Measurements from ENCODE around the gene CCN6.
"Not testable (repeated sequence)": the region's sequence is repeated elsewhere in the genome, so short reads cannot be mapped to it uniquely, and the experiment has no call there.

The CCN6 gene

DNA sequence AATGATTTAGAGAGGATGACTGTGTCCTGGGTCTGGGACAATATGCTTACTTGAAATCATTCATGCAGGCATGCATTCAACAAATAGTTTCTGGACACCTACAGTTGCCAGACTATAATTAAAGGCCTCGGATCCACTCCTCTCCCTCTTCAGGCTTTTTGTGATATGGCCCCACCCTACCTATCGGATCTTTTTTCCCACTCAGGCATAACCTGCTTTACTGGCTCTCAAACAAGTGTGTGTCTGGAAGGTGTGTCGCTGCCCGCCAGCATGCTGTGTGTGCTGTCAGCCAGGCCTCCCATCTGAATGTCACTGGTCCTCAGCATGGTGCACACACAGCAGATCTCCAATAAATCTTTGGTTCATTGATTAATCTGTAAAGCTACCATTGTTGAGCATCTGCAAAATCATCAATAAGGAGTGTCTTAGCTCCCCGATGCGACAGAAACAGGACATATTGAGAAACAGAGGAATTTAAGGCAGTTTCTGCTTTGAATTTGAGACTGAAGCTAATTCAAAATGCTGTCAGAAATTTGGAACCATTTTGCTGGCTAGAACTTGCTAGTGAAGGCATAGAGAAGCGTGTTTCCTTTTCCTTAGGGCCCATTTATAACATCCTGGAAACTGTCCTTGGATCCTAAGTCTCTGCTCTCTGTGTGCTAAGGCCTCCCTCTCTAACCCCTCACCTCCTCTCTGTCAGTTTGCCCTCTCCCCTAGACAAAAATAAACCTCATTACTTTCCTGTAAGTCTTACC lies 23.5 kb upstream of the CCN6 start:
- DNase-seq = no peak

DNA sequence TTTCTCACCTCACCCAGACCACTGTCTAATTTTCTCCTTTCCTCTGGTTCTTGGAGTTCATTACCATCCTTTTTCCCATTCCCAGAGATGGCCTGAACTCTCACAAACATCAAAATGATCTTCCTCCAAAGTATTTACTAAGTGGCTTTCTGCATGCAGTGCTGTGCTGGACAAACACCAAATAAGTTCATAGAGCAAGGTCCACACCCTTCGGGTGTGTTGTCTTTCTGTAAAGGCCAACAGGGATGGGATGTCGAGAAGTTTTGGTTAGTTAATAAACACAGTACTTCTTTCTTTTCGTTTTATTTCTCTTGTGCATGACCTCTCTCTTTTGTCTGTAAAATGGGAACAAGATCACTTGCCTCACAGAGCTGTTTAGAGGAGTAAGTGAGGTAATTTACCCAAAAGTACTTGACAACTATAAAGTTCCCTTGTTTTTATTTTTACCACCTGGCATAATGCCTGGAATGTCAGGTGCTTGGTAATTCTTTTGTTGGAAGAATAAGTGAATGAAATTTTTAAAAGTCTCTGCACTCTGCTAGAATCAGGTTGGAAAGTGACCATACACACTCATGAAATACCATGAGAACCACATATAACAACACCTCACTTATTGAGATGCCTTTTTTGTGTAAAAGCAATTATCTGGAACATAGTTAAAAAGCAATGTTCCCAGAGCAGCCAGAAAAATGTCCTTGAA lies 22.8 kb upstream of the CCN6 start:
- DNase-seq = no peak

DNA sequence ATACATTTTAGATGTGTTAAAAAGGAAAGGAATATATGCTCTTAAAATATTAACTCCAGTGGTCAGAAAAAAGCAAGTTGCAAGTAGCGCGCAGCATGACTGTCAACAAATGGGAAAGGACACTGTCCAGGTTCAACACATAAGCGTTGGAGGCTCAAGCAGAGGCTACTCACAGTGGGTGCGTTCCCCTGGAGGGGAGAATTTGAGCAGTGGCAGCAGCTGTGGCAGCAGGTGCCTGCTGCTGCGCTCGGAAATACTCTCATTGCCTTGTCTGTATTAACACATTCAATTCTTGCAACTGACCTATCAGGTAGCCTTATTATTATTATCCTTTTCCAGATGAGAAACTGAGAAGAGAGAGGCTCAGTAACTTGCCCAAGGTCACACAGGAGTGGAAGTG lies 21.9 kb upstream of the CCN6 start:
- DNase-seq = no peak

DNA sequence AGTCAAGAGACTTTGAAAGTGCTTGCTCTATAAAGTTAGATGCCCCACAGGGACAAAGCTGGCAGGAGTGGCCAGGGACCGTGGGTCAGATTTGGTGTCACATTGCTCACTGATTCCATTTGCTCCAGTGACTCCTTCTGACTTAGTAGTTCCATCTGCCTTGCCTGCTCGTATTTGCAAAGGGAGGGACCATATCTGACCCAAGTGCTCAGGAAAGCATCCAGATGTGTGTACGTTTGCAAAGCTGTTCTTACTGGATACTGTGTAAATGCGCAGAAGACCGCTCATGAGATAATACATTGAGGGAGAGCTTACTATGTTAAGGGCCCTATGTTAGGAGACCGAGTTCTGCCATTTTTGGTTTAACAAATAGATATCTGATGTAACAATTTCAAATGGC lies 21.2 kb upstream of the CCN6 start:
- no peak for DNase-seq

DNA sequence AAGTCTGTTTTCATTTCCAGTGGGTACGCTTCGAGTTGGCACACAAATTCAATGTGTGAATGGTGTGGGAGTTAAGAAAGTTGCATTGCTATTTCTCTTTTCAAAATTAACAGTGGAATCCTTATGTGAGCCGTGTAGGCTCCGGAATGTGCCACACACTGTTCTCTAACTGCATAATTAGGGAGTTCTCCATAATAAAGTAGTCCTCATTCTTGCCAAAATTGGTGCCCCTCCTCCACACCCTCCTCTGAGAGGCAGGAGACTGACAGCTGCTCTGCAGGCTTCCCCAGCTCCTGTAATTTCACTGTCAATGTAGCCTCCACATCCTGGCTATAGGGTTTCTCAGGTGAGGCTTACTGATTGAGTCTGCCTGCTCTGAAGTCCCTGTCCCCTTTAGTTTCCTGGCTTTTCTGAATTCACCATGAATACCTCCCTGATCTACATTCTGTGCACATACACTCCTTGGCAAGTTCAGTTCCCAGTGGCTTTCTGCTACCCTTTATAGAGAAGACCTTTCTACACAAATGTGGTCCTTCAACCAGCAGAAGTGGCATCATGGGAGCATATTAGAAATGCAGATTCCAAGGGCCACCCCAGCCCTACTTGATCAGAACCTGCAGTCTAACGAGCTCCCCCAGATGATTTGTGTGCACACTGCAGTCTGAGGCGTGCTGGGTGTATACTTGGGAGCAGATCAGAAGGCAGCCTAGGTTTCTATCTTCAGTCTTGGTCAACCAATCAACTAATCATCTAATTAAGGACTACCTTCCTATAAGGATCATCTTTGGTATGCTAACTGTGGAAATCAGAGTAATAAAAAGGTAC lies 19.9 kb upstream of the CCN6 start:
- DNase-seq = no peak

DNA sequence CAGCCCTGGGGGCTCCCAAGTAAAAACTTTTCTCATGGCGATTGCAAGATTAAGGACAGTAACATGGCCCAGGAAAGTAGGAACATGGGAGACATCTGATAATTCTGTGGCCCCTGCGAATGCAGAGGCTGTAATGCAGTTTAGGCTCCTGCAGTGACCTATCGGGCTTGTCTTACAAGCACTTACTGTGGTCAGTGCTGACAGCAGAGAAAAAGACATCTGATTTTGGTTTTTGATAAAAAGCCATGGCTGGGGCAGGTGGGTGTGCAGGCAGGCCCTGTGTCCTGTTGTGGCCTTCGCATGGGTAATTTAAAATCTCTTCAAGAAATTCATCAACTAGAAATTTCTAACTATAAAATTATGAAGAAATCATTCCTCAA lies 19.3 kb upstream of the CCN6 start:
- DNase-seq = no peak

DNA sequence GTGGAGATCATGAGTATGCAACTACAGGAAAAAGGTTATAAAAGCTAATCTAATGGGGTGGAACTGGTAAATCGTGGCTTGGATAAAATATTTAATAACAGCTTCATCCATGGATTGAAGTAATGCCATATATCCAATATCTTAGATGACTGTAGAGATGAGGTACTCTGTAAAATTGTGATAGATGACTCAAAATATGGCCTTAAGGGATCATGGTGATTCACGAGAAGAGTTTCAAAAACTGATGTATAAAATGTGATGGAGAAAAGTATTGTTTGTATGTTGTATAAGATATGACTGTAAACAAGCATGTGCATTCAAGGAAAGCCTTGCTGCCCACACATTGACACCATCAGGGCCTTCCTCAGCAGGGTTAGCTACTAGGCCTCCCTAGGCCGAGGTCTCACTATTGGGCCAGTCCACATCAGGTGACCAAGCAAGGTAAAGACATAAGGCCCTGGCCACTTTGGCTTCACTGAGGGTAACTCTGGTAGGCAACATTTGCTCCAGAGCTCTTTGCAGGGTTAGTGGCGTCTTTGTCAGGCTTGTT lies 17.7 kb upstream of the CCN6 start:
- DNase-seq = no peak

DNA sequence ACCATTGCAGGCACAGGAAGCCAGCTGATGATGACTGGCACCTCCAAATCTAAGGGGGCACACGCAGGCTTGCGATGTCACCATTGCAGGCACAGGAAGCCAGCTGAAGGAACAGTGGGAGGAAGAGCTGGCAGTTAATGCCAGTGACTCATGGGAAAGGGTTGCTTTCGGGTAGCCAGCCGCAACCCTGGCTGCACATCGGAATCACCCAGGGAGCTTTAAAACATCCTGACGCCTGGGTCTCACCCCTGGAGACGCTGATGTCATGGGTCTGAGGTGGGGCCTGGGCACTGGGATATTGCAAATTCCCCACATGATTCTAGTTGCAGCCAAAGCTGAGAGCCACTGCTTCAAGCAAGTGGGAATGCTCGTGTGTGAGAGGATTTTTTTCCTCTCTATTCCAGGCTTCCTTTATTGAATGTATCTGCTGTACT lies 16.1 kb upstream of the CCN6 start:
- no peak for DNase-seq

DNA sequence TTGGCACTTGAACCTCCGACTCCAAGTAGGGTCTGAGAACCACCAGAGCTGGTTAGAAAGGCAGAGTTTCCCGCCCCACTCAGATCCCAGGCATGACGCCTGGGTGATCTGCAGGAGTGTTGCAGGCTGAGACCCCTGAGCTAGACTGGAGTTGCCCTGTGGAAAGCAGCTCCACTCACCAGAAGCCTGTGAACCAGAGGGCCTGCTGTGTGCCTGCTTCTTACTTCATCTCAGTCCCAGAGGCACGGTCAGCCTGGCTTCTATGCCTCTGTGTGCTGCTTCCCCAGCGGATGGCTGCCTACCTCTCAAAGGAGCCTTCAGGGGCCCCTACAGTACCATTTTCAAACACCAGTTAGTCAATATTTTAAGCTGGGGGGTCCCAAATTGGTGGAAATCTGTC lies 15.6 kb upstream of the CCN6 start:
- no peak for DNase-seq

DNA sequence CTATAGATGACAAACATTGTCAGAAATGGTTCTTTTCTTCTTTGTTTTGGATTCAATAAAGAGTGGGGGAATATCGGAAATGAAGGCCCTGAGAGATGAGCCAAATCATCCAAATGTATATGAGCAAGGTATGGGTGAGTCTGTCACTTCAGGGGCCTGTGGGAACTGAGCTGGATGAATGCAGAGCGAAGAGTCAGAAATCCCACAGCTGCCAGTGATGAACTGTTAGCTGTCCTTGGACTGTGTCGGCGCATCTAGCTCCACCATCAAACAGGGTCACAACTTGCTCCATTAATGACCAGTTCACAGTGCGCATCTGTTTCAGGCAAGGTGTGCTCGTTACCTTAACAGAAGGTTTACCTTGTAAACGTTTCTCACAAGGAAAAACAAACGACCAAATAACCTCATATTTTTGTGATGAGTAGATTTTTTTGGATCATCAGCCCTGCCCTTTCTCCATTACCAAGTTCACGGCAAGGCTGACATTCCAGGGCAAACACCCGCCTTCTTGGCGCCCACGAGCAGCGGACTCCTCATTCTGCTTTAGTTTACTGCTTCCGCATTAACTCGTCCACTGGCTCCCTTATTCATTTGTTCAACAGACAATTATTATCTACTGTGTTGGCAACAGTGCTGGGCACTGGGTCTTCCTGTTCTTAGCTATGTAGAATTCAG lies 15.0 kb upstream of the CCN6 start:
- DNase-seq = no peak

DNA sequence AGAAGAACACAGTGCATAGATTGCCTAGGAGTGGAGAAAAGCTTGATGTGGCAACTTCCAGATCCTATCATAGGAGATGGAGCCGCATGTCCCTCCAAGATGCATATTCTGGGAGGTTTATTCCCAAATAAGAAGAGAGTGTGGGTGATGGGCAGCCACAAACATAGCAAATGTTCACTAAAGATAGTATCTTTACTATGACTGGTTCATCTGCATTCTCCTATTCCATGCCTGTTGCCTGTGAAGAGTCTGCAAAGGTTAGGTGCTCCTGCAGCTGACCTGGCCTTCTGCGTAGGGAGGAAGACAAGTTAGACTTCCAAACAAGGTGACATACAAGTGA lies 14.5 kb upstream of the CCN6 start:
- DNase-seq = no peak

DNA sequence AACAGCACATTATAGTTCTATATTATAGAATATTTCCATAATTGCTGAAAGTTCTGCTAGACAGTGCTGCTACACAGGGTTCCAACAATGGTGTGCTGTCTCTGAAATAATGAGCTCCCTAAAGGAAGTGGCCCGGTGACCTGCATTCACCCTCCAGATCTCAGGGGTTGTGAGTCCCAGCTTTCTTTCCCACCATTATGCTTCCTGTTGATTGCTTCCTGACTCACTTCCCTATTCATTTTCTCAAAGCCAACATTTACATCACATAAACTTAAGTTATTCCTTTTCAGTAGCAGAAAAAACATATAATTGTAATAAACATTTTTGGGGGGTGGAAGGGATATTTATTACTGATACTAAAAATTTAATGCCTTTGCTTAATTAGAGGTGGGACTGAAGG lies 12.9 kb upstream of the CCN6 start:
- DNase-seq = no peak

DNA sequence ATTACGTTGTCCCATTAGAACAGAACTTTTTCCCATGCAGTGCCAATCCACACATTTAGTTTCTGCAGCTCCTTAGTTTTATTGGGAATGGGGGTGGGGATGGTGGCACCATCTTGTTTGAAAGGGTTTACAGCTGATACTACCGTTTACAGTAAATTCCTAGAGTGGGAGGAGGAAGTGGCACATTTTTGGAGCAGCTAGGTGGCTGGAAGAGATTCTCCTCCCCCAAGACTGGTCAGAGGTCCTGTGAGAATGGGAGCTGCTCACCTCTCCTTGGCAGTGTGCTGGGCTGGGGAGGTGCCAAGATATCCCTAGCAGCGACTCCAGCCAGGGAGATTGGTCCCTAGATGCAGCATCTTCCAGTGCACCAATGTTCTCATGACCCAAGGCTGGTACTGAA lies 12.4 kb upstream of the CCN6 start:
- DNase-seq = no peak

DNA sequence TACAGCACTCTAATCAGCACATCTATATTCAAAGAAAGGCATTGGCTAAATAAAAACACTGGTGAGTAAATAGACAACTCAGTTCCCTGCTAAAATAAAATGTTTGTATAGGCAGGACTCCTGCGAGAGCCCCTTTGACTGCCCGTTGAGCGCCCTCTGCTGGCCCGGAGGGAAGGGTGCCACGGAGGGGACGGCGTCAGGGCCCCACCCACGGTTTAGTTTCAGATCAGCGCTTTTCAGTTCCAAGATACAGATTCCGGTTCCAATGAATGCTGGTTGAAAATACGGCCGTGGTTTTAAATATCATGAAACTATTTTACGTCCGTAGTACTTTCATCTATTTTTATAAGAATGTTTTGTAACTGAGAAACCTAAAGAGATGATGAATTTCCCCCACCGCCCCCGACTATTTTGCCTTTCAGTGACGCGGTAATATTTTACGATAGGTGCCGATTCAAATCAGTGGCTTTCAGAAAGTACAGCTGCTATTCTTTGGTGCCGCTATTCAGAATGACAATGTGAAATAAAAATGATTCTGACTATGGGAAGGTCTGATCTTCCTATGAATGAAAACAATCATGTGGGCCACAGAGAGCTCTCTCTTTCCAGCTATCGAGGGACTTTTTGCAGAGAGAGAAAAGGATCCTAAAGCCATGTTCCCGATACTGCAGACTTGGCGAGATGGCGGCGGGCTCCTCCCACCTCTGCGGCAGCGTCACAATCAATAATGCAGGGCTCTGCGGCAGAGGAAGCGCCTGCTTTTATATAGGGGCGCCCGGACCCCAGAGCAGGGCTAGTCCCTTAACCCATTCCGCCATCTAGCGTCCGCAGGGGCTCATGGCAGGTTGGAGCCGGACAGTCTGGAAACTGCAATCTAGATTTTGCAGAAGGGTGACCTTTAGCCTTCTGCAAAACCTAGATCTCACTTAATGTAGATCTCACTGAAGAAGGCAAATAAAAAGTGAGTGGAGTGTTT lies 10.6 kb upstream of the CCN6 start:
- peak; percentile 94 for DNase-seq

DNA sequence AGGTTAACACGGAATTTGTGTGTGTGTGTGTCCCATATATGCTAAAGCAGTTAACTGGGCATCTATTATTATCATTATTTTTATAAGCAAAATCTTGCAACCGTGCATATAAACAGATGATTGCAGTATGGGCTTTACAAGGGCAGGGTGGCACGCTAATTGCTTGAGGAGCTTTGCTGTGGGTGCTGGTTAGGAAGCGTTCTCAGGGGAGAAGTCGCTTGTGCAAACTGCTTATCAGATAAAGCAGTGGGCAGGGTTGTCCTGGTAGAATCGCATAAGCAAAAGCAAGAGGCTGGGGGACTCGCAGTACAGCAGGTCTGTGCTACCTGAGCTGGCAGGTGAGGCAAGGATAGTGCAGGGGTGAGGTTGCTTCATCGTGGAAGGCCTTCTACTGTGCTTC lies 9.7 kb upstream of the CCN6 start:
- DNase-seq = no peak

DNA sequence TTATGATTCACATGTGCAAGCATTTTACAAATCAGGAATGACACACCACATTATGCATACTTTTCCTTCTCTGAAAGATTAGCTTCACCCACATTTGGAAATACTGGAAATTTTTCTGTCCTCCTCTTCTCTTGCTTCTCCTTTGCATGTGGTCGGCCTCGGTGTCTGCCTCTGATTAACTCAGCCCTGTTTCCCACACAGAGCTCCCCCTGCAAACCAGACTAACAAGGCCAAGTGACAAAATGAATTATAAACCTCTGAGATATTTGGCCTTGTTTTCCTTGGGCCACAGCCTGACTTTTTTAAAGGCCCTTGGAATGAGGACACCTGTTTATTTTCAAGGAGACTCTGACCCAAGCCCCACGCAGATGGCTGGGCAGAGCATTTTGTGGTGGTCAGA lies 9.0 kb upstream of the CCN6 start:
- no peak for DNase-seq

DNA sequence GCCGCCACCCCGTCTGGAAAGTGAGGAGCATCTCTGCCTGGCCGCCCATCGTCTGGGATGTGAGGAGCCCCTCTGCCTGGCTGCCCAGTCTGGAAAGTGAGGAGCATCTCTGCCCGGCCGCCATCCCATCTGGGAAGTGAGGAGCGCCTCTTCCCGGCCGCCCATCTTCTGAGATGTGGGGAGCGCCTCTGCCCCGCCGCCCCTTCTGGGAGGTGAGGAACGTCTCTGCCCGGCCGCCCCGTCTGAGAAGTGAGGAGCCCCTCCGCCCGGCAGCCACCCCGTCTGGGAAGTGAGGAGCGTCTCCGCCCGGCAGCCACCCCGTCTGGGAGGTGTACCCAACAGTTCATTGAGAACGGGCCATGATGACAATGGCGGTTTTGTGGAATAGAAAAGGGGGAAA lies 6.4 kb upstream of the CCN6 start:
- DNase-seq = not testable (repeated sequence)

DNA sequence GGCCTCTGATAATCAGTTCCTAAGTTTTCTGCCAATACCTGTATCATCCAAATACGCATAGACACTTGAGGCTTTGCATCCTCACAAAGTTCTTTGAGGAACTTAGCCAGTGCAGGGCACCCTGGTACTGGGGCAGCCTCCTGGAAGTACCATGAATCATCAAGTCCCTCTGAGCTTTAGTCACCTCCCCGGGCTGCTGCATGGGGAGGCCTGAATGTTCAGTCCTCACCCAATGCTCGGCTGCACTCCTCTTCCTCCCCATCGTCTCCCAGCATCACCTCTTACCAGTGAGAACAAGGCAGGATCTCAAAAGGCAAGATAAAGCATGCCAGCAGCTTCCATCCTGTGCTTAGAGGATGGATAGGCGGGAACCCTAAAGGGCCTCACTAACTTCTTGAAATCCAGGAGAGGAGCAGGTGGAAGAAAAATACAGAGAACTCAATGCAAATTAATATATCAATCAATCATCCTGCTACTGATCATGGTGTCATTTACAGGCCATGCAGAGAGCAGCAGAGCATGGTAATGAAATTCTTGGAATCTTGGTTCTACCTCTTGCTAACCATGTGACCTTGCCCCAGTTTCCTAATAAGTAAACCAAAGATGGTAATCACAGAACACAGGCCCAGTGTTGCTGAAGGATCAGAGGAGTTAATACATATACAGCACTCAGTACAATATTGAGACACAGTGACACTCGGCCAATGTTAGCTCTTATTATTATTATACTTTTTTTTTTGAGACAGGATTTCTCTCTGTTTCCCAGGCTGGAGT lies 4.7 kb upstream of the CCN6 start:
- no peak for DNase-seq

DNA sequence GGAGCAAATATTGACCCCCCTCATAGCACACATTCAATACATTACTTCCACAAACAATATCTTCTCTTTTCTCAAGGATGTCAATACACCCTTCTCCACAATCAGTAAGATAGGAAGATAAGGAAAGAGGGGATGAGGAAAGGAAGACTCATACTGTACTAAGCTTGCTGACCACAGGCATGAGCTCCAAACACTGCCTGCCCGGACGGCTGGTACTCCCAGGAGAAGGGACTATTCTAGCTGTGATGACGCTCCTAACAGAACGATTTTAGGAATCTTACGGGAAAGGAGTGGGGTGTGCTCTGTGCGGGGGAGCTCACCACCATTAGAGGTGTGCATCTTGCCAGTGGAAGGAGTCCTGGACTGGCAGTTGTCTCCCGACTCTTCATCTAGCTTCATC lies 3.9 kb upstream of the CCN6 start:
- no peak for DNase-seq

DNA sequence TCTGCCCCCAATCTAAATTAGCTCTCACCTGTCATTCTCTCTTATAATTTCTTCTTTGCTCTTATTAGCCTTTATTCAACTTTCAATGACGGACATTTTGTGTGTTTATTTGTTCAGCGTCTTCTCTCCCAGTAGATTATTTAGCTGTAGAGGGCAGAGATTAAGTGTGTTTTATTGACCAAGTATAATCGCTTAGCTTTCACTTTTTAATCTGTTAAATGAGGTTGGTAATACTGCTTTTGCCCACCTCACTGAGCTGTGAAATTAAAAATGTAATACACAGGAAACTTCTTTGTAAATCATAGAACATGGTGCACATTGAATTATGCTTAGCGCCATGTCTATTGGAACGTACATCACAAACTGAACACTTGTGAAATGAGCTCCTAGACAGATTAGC lies 3.5 kb upstream of the CCN6 start:
- DNase-seq = no peak

DNA sequence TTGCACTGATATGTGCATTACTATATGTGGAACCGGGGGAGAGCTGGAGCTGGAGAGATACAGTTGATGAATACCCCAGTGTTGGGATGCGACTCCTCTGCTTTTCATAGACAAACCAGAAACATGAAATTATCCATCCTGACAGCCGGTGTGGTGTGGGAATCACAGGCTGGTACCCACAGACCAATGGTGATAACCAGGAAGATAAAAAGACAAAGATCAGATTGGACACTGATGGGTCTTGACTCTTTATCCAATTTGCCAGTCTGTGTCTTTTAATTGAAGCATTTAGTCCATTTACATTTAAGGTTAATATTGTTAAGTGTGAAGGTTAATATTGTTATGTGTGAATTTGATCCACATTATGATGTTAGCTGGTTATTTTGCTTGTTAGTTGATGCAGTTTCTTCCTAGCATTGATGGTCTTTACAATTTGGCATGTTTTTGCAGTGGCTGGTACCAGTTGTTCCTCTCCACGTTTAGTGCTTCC lies 2.6 kb upstream of the CCN6 start:
- DNase-seq = not testable (repeated sequence)
